Uterus (tissue), 2 donors: ENCODE results near the gene DIPK1A.

Experiments used
- CTCF ChIP-seq, 4 experiments: fragments of 200-600 bp in 2 of 4; fragments of 450-650 bp in 2 of 4; sonication (generic) in 2 of 4; IDR thresholded peaks; one replicate each; pipeline ENCODE4 v1.5.1; 2016 to 2019; ENCODE audit warnings: antibody characterized with exemption in 4 of 4, mild to moderate bottlenecking in 2 of 4, moderate library complexity in 1 of 4
- POLR2A ChIP-seq, 2 donors: fragments of 450-650 bp; IDR thresholded peaks; one replicate each; pipeline ENCODE4 v1.6.1; 2016; ENCODE audit warnings: antibody characterized with exemption in 2 of 2, mild to moderate bottlenecking in 1 of 2, moderate library complexity in 1 of 2

- TF ChIP-seq CTCF (IDR thresholded peaks at IDR 0.05) (no peak), POLR2A (IDR thresholded peaks at IDR 0.05) (no peak)
These were observed 39.9 kb downstream of the DIPK1A start for GRCh38 chr1:92921031-92922023.
